Neuronal stem cell (in vitro differentiated cells): ENCODE data around the gene PCSK7.

ENCODE experiments used
- DNase-seq: peaks from one replicate; pipeline ENCODE4 v3.0.0-alpha.2; 2013; ENCODE audit warnings: low spot score
- H2AFZ ChIP-seq: one replicate; pipeline ENCODE4 v1.6.1; 2013; ENCODE audit warnings: mild to moderate bottlenecking, low read length, inconsistent platforms
- H2AK5ac ChIP-seq: 2 replicates; pipeline ENCODE4 v1.6.1; 2013; ENCODE audit warnings: low read depth, mild to moderate bottlenecking, inconsistent platforms, low read length, moderate library complexity, mixed read lengths
- H2BK120ac ChIP-seq: 2 replicates; pipeline ENCODE4 v1.6.1; 2013; ENCODE audit warnings: low read depth, mild to moderate bottlenecking, inconsistent platforms, low read length, moderate library complexity, mixed read lengths
- H2BK12ac ChIP-seq: one replicate; pipeline ENCODE4 v1.6.1; 2013; ENCODE audit warnings: low read length, inconsistent platforms
- H2BK15ac ChIP-seq: 2 replicates; pipeline ENCODE4 v1.6.1; 2013; ENCODE audit warnings: mild to moderate bottlenecking, low read length, inconsistent platforms, mixed read lengths
- H2BK5ac ChIP-seq: one replicate; pipeline ENCODE4 v1.6.1; 2013; ENCODE audit warnings: inconsistent platforms, mild to moderate bottlenecking, low read length, moderate library complexity
- H3K14ac ChIP-seq: one replicate; pipeline ENCODE4 v1.6.1; 2013; ENCODE audit warnings: low read length, inconsistent platforms
- H3K18ac ChIP-seq: 2 replicates; pipeline ENCODE4 v1.6.1; 2013; ENCODE audit warnings: low read length, inconsistent platforms
- H3K23ac ChIP-seq: 2 replicates; pipeline ENCODE4 v1.6.1; 2013; ENCODE audit warnings: low read depth, mild to moderate bottlenecking, mixed read lengths, low read length, inconsistent platforms; ENCODE audit not compliant: poor library complexity
- H3K27ac ChIP-seq: replicated peaks from 3 replicates; pipeline ENCODE4 v1.5.1; 2013; ENCODE audit warnings: low read length, inconsistent platforms
- H3K27me3 ChIP-seq, 3 experiments: 2 replicates each; pipeline ENCODE4 v1.6.1; 2013; ENCODE audit warnings: low read length in 3 of 3, mild to moderate bottlenecking in 2 of 3, inconsistent platforms in 1 of 3, low read depth in 1 of 3, mixed read lengths in 1 of 3, moderate library complexity in 1 of 3; ENCODE audit not compliant: control insufficient read depth in 3 of 3, insufficient read depth in 3 of 3
- H3K36me3 ChIP-seq, 2 donors: replicated peaks in 1 of 2; 2 replicates each; pipeline ENCODE4 v1.6.1; 2013; ENCODE audit warnings: low read length in 2 of 2; ENCODE audit not compliant: control insufficient read depth in 2 of 2, insufficient read depth in 2 of 2
- H3K4ac ChIP-seq: 2 replicates; pipeline ENCODE4 v1.6.1; 2013; ENCODE audit warnings: inconsistent platforms, mild to moderate bottlenecking, low read length, moderate library complexity
- H3K4me1 ChIP-seq, 2 donors: 1 replicate in 1 of 2; 2 replicates in 1 of 2; pipeline ENCODE4 v1.6.1; 2013; ENCODE audit warnings: low read length in 2 of 2, low read depth in 1 of 2; ENCODE audit not compliant: control insufficient read depth in 2 of 2, insufficient read depth in 1 of 2
- H3K4me2 ChIP-seq: one replicate; pipeline ENCODE4 v1.6.1; 2013; ENCODE audit warnings: mild to moderate bottlenecking, low read length, inconsistent platforms; ENCODE audit not compliant: insufficient read depth, poor library complexity, severe bottlenecking
- H3K4me3 ChIP-seq, 2 donors: 2 replicates each; pipeline ENCODE4 v1.5.1; 2013; ENCODE audit warnings: low read length in 2 of 2, mild to moderate bottlenecking in 2 of 2, inconsistent platforms in 1 of 2, moderate library complexity in 1 of 2
- H3K79me1 ChIP-seq: one replicate; pipeline ENCODE4 v1.6.1; 2013; ENCODE audit warnings: low read depth, mild to moderate bottlenecking, inconsistent platforms, low read length, moderate library complexity
- H3K9ac ChIP-seq: one replicate; pipeline ENCODE4 v1.6.1; 2013; ENCODE audit warnings: mild to moderate bottlenecking, low read depth, low read length, inconsistent platforms; ENCODE audit not compliant: poor library complexity
- H3K9me3 ChIP-seq, 2 donors: replicated peaks in 1 of 2; 2 replicates each; pipeline versions ENCODE3 to v1.6.1; 2013; ENCODE audit warnings: low read length in 2 of 2, mild to moderate bottlenecking in 2 of 2, inconsistent platforms in 1 of 2, low read depth in 1 of 2, mixed read lengths in 1 of 2, moderate library complexity in 1 of 2; ENCODE audit not compliant: control insufficient read depth in 2 of 2, insufficient read depth in 1 of 2
- H4K8ac ChIP-seq: one replicate; pipeline ENCODE4 v1.6.1; 2013; ENCODE audit warnings: low read depth, mild to moderate bottlenecking, inconsistent platforms, low read length, moderate library complexity
- H4K91ac ChIP-seq: one replicate; pipeline ENCODE4 v1.6.1; 2013; ENCODE audit warnings: low read length, low read depth, mild to moderate bottlenecking, inconsistent platforms; ENCODE audit not compliant: poor library complexity
- WGBS, 2 donors: extraction: QIAGEN DNeasy Blood & Tissue Kit; methylation state at CpG; one replicate each; pipeline ENCODE4 v1.1.7; 2013; ENCODE audit warnings: missing lambda C conversion rate in 2 of 2, mixed read lengths in 1 of 2; ENCODE audit not compliant: insufficient read length in 2 of 2, insufficient replicate concordance in 1 of 2; ENCODE audit errors: extremely low coverage in 2 of 2; 5-methylcytosine and 5-hydroxymethylcytosine counted together

Gene PCSK7

DNA sequence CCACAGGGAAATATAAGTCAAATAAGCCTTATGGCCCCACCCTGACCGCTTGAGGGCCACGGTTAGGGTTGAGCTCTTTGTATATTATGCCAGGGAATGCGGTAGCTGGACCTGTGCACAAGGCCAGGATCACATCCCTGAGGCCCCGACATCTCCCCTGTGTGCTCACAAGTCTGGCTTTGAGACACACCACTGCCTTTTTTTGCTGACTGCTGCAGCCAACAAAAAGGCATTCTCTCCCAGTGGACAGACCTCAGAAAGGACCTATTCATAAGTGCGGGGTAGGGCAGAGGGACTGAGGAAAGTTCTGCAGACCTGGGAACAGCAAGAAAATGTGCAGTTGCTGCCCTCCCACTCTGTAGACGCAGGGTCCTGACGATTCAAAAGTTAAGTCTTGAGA, 56.8 kb downstream of the PCSK7 start:
- peak overlapping the region; percentile 53 for H2AK5ac ChIP-seq
- H3K14ac ChIP-seq = no peak overlapping the region
- H2BK12ac ChIP-seq = no peak overlapping the region
- H3K4ac ChIP-seq = no peak overlapping the region
- DNase-seq = no peak
- H2BK5ac ChIP-seq = no peak overlapping the region
- H3K18ac ChIP-seq = peak overlapping the region; percentile 67
- H3K27me3 ChIP-seq = no peaks in the 10 kb centered on the region
- H3K4me3 ChIP-seq = no peak overlapping the region
- H3K9me3 ChIP-seq = no peaks in the 10 kb centered on the region
- no peaks in the 10 kb centered on the region for H3K79me1 ChIP-seq
- no peak overlapping the region for H3K9ac ChIP-seq
- H4K8ac ChIP-seq = no peak overlapping the region
- no peak overlapping the region for H4K91ac ChIP-seq
- H2AFZ ChIP-seq = no peak overlapping the region
- no peak overlapping the region for H2BK15ac ChIP-seq
- no peak overlapping the region for H3K23ac ChIP-seq
- H2BK120ac ChIP-seq = no peak overlapping the region
- H3K36me3 ChIP-seq = peaks cover 2 to 21% of the 10 kb centered on the region in 2 donors
- no peak overlapping the region for H3K4me2 ChIP-seq
- H3K4me1 ChIP-seq = peaks cover 19 to 20% of the 10 kb centered on the region in 2 donors
- H3K27ac ChIP-seq = no peak overlapping the region
- no CpG with 5 or more reads among the region's 7 CpGs for WGBS, 2 donors

DNA sequence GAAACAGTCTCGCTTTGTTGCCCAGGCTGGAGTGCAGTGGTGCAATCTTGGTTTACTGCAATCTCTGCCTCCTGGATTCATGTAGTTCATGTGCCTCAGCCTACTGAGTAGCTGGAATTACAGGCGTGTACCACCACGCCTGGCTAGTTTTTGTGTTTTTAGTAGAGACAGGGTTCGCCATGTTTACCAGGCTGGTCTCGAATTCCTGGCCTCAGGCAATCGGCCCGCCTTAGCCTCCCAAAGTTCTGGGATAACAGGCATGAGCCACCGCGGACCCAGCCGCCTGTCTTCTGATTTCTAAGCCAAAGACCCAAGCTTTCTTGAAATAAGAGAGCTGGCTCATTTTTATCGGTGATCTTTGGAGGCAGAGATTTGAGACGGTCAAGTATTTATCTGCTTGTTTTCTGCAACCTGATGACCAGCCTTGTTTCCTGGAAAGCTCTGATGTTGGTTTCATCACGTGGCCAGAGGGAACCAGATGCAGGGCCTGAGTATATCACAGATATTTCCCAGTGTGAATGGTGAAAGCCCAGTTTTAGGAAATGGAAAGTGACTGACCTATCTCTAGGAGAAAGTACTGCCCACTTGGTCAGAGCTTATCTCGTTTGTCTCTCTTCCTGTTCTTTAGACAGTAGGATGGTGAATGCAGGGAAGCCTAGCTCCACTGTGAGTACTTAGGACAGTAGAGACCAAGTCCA, 59.0 kb downstream of the PCSK7 start:
- H2AFZ ChIP-seq = no peak overlapping the region
- no peak overlapping the region for H3K27ac ChIP-seq
- H3K79me1 ChIP-seq = no peaks in the 10 kb centered on the region
- no peak overlapping the region for H2BK12ac ChIP-seq
- H4K91ac ChIP-seq = no peak overlapping the region
- H3K23ac ChIP-seq = no peak overlapping the region
- peaks cover 4 to 43% of the 10 kb centered on the region in 2 donors for H3K36me3 ChIP-seq
- H2BK15ac ChIP-seq = no peak overlapping the region
- no CpG with 5 or more reads among the region's 14 CpGs for WGBS, 2 donors
- H3K9me3 ChIP-seq = no peaks in the 10 kb centered on the region
- H4K8ac ChIP-seq = no peak overlapping the region
- no peak overlapping the region for H2BK120ac ChIP-seq
- H3K4me2 ChIP-seq = no peak overlapping the region
- H3K18ac ChIP-seq = no peak overlapping the region
- no peak overlapping the region for H2AK5ac ChIP-seq
- peaks cover 7 to 10% of the 10 kb centered on the region in 2 donors for H3K4me1 ChIP-seq
- H3K4me3 ChIP-seq = no peak overlapping the region
- H2BK5ac ChIP-seq = no peak overlapping the region
- H3K27me3 ChIP-seq = no peaks in the 10 kb centered on the region
- H3K4ac ChIP-seq = no peak overlapping the region
- no peak overlapping the region for H3K14ac ChIP-seq
- DNase-seq = no peak
- H3K9ac ChIP-seq = no peak overlapping the region

DNA sequence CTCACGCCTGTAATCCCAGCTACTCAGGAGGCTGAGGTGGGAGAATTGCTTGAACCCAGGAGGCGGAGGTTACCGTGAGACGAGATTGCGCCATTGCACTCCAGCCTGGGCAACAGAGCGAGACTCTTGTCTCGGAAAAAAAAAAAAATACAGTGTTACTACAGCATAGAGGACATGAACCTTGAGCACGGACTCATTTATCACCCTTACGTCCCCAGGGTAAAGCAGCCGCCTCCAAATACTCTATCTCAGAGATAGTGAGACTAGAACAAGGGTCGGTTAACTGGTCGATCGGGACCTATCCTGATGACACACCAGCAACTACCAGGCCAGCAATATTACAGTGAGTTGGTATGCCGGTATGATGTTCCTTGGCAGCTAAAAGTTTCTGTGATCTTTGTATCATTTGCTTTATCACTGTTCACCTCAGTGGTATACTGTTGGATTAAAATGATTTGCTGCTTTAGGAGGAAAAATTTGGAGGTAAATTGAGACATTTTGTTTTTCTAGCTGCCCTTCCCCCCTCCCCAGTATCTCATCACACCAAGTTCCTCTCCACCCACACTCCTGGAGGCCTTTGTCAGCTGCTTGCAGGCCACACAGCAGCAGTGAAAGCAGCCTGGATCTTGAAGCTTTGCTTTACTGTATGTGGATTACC, 60.3 kb downstream of the PCSK7 start:
- H2BK5ac ChIP-seq = no peak overlapping the region
- no peak overlapping the region for H3K18ac ChIP-seq
- H3K9ac ChIP-seq = no peak overlapping the region
- no peaks in the 10 kb centered on the region for H3K27me3 ChIP-seq
- H3K9me3 ChIP-seq = no peaks in the 10 kb centered on the region
- no peaks in the 10 kb centered on the region for H3K79me1 ChIP-seq
- no peak overlapping the region for H2BK120ac ChIP-seq
- H2AK5ac ChIP-seq = no peak overlapping the region
- peaks cover 5 to 10% of the 10 kb centered on the region in 2 donors for H3K4me1 ChIP-seq
- no peak overlapping the region for H3K4ac ChIP-seq
- no peak overlapping the region for H4K8ac ChIP-seq
- H3K36me3 ChIP-seq = peaks cover 10 to 57% of the 10 kb centered on the region in 2 donors
- DNase-seq = no peak
- H3K14ac ChIP-seq = no peak overlapping the region
- no peak overlapping the region for H2BK12ac ChIP-seq
- no peak overlapping the region for H2BK15ac ChIP-seq
- no peak overlapping the region for H3K4me2 ChIP-seq
- no peak overlapping the region for H2AFZ ChIP-seq
- H3K27ac ChIP-seq = no peak overlapping the region
- H3K4me3 ChIP-seq = no peak overlapping the region
- no CpG with 5 or more reads among the region's 14 CpGs for WGBS, 2 donors
- H3K23ac ChIP-seq = no peak overlapping the region
- no peak overlapping the region for H4K91ac ChIP-seq

DNA sequence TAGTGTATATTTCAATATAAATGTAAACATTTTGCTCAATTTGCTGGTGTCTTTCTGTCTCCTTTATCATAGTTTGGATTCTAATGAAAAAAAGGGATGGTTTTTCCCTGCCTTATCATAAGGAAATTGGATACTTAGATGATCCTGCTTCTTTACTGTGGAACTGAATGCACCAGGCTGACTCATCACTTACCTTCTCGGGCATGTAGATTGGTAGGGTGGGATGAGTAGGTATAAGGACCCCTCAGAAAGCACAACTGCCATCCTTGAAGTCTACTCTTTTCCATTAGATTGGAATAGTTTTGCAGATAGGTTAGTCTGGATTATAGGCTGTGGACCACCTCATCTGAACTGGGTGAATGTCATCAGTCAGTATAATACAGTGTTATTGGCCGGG, 60.9 kb downstream of the PCSK7 start:
- H2BK15ac ChIP-seq = no peak overlapping the region
- no peaks in the 10 kb centered on the region for H3K9me3 ChIP-seq
- no peak overlapping the region for H2BK12ac ChIP-seq
- peaks cover 11 to 62% of the 10 kb centered on the region in 2 donors for H3K36me3 ChIP-seq
- no peak overlapping the region for H3K4me3 ChIP-seq
- DNase-seq = no peak
- no peak overlapping the region for H3K4ac ChIP-seq
- no peak overlapping the region for H3K23ac ChIP-seq
- no CpG with 5 or more reads among the region's 2 CpGs for WGBS, 2 donors
- no peak overlapping the region for H3K18ac ChIP-seq
- no peak overlapping the region for H3K4me2 ChIP-seq
- no peak overlapping the region for H4K8ac ChIP-seq
- H4K91ac ChIP-seq = no peak overlapping the region
- no peak overlapping the region for H2AFZ ChIP-seq
- peaks cover 5 to 10% of the 10 kb centered on the region in 2 donors for H3K4me1 ChIP-seq
- H2AK5ac ChIP-seq = no peak overlapping the region
- no peaks in the 10 kb centered on the region for H3K79me1 ChIP-seq
- H3K27me3 ChIP-seq = no peaks in the 10 kb centered on the region
- no peak overlapping the region for H3K14ac ChIP-seq
- no peak overlapping the region for H3K27ac ChIP-seq
- H2BK120ac ChIP-seq = no peak overlapping the region
- no peak overlapping the region for H3K9ac ChIP-seq
- no peak overlapping the region for H2BK5ac ChIP-seq
